Superior temporal gyrus (tissue), 1 donor: ENCODE results near the gene MAP4K2.
A peak's percentile ranks its signal among the peaks of the same experiment; 100 is the strongest.
"Not testable (repeated sequence)": the region's sequence is repeated elsewhere in the genome, so short reads cannot be mapped to it uniquely, and the experiment has no call there.

ENCODE experiments used
- DNase-seq: peaks from one replicate; pipeline ENCODE4 v3.0.0-alpha.2; 2016; ENCODE audit errors: extremely low spot score

Gene MAP4K2

DNA sequence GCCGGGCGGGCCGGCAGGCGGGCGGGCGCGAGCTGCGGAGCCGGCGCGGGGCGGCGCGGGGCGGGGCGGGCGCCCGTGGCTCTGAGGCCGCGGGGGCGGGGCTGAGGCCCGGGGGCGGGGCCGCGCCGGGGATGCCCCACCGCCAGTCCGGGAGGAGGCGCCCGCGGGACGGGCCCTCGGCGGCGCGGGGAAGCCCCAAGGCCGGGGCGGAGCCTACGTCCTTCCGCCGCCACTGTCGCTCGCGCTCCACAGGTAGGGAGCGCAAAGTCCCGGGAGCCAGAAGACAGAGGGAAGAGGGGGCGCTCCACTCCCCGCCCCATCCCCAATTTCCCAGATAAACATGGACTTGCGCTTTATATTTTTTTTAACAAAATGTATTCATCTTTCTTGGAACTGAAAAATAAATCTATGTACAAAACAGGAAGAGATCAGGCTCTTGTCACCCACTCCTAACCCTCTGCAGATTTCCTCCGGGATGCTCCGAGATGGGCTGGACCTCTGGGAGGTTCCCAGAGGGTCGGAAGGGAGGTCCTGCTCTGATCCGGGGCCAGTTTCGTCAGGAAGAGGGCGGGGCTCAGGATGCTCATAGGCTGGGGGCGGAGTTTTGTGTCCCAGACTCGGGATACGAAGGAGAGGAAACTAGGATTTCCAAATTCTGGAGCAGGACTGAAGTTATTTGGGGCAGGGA lies at the start of gene MAP4K2:
MAP4K2 (minus strand) TSS at position 57 of the 688 bp plus-strand sequence. CDS start 65 bp downstream, outside the sequence.
- DNase-seq: peak; percentile 82

DNA sequence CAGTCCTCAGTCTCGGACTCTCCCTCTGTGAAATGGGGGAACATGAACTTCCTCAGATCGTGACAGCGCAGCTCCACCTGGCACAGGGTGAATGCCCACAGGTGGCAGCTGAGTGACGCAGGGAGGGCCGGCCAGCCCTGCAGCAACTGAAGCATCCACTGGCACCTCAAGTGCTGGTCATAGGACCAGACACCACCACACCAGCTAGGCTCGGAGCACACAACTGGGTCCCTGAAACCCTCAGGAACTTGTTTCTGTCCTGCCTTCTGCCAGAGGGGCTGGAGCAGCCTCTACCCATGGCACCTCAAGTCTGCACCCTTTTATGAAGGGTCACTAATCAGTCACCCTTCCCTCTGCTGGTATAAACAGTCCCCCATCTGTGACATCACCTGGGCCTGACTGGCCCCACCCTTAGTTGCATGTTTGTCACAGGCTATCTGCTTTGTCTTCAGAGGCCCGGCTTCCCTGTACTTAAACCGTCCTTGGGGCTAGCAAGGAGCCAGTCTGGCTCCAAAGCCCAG lies 48.9 kb upstream of the MAP4K2 start:
- no peak for DNase-seq

DNA sequence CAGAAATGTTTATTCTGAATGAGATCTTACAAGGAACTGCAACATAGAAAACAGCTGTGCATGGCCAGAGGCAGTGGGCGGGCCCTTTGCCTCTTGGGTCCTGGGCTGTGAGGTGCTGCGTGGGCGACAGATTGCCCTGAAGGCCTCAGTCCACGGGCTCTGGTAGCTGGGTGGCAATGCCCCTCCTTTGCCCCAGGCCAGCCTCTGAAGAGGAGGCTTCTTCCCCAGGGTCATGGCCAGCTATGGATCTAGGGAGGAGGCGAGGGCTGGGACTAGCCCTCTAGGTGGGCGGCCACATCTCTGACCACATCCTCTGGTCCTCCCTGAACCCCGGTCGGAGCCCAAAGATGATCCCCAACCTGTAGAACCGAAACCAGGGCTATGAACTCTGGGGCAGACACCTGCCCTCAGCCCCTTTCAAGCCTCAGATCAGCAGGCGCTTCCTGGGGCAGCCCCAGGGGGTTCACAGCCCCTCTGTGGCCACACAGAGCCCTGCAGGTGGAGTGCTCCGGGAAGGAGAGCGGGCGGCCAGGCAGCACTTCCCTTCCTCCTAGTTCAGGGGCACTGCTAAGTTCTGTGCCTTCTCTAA lies 48.1 kb upstream of the MAP4K2 start:
- no peak for DNase-seq

DNA sequence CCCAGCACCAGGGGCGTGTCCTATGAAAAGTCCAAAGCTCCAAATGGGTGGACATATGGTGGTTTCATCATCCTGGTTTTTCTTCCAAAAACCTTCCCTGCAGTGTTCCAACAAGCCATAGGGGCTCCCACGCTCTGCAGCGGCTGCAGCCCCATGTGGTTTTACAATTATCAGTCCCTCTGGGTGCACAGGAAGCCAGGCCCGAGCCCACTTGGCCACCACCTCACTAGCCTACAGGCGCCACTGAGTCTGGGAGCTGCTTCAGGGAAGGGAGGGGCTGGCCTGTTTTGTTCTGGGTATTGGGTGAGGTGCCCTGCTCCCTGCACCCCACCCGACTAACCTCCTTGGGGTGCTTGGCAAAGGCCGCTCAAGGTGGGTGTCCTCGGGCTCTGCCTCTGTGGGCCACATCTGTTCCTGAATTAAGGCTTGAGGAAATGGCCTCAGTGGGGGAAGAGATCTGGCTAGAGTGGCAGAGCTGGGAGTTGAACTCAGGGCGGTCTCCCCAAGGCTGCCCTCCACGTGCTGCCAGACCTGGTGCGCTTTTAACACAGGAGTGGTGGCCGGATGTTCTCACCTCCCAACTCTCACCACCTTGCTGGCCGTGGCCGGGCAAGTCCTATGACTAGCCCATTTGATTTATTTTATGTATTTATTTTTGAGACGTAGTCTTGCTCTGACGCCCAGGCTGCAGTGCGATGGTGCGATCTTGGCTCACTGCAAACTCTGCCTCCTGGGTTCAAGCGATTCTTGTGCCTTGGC lies 46.8 kb upstream of the MAP4K2 start:
- no peak for DNase-seq

DNA sequence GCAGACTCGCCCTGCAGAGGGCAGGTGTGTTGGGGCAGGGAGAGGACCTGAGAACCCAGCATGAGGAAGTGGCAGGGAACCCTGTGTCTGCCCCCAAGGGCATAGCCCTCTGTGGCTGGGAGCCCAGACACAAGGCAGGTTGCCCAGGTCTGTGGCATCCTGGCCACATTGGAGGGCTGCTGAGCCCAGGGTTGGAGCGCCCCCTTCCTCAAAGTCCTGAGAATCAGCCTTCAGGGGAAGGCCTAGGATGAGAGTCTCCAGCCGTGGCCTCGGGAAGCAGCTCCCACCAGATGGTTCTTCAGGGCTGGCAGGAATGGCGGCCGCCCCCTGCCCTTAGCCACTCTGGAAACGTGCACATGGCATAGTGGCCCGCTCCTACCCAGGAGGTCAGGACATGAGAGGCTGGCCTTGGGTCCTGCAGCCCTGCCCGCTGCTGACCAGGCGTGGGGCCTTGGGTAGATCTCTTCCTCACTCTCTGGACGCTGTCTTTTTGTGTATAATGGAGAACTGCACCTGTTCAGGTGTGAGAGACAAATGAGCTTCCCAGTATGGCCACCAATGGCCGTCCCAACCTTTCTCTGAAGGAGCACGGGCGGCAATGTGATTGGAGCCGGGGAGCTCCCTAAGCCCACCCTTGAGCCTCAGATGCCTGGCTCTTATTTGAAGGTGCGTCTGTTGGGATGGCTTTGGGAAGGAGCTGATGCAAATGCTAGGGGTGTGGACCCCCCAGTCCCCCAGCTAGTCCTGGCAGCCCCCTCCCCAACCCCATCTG lies 46.0 kb upstream of the MAP4K2 start:
- no peak for DNase-seq

DNA sequence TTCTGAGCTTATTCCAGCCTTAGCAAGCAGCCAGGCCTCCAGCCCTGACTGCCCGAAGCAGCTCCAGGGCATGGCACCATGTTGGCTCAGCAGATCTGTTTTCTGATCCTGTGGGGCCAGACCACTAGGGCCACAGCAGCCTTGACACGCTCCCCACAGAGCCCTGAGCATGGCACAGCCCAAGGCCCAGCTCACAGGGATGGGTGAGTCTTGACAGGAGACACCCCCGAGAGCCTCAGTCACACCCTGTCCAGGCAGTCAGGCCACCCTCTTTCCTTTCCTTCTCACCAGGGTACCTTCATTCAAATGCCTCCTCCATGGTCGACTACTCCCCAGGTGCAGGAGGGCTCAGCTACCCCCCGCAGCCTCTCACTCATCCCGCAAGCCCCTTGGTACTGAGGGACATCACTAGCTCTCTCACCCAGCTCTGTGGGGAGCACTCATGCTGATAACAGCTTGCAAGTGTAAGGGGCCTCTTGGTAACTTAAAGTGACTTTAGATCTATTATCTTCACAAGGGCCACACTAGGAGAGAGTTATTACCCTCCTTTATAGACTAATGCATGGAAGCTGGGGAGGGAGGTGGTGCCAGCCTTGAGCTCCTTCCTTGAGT lies 45.3 kb upstream of the MAP4K2 start:
- DNase-seq: no peak

DNA sequence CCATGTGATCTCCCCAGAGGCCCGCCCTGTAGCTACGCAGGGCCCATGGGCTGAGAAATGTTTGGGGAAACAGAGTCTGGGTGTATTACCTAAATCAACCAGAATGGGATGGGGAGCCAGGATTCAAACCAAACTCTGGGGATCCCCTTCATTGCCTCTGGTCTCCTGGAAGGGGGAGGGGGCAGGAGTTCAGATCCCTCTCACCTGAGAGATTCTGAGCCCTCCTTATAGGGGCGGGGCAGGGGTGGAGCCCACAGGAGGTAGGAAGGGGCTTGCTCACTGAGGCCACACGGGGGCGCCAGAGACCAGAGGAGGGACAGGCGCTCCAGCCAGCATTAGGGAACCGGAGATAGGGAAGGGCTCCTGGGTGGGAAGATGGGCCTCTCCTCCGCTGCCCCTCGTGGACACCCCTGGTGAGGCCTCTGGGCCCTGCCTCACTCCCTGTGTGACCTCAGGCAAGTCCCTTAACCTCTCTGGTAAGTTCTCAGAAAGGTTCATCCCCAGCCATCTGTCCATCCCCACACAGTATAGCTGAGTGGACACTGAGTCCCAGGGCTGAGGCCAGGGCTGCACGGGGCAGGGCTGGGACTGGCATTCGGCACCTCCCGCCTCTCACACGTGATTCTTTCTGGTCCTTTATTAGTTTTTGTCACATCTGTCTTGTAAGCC lies 44.1 kb upstream of the MAP4K2 start:
- DNase-seq: peak; percentile 95

DNA sequence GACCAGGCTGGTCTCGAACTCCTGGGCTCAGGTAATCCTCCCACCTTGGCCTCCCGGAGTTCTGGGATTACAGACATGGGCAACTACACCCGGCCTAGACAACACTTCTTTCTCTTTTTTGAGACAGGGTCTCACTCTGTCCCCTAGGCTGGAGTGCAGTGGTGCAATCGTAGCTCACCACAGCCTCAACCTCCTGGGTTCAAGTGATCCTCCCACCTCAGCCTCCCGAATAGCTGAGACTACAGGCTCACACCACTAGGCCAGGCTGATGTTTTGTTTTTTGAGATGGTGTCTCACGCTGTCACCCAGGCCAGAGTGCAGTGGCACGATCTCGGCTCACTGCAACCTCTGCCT lies 42.7 kb upstream of the MAP4K2 start:
- not testable (repeated sequence) for DNase-seq

DNA sequence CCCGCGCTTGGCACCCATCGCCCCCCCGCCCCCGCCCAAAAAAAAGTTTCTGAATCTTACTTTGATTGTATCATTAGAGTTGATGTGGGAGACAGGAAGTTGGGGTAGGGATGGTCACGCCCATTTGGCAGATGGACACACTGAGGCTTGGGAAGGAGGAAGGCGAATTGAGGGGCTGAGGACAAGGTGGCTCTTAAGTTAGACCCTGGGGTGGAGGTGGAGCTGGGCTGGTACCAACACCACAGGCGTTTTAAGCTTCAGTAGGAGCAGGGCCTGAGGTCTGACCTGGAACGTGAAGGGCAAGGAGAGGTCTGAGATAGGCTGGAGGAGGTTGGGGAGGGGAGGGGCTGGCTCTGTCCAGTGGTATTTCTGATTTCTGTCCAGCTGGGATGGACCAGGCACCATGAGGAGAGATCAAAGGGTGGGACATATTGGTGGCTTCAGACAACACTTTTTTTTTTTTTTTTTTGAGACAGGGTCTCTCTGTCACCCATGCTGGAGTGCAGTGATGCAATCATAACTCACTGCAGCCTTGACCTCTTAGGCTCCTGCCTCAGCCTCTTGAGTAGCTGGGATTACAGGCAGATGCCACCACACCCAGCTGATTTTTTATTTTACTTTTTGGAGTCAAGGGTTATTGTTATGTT lies 42.2 kb upstream of the MAP4K2 start:
- DNase-seq: no peak

DNA sequence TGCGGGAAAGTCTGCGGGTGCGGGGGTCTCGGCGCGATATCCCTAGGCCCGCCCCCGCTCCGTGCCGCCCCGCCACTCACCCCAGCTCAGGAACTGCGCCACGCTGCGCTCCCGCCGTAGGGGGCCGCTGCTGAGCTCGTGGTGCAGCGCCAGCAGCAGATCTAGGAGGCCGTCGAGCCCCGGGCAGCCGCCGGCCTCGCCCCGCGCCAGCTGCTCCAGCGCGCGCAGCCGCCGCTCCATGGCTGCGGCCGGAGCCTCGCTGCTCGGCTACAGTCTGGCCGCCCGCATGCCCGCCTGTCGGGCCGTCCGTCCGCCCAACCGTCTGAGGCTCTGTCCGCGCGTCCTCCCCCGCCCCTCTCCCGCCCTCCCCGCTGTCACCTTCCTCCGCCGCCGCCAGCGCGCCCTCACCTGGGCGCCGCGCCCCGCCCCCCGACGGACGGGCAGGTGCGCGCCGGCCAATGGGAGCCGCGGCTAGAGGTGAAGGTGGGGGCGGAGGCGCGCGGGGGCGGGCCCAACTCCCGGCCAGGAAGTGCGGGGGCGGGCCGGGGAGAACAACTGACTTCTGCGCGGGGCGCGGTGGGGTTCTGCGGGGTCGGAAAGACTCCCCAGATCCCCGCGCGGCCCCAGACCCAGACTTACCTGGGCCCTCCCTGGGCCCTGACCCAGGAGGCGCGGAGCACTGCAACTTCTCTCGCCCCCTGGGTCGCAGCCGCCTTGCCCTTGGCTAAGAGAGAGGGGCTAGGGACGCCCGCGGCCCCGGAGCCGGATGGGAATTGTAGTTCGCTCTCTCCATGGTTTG lies 41.5 kb upstream of the MAP4K2 start, which contains the start of gene CDC42BPG:
CDC42BPG (minus strand) TSS at position 324 of the 799 bp plus-strand sequence; CDS start at position 240, 84 bp downstream.
- no peak for DNase-seq

DNA sequence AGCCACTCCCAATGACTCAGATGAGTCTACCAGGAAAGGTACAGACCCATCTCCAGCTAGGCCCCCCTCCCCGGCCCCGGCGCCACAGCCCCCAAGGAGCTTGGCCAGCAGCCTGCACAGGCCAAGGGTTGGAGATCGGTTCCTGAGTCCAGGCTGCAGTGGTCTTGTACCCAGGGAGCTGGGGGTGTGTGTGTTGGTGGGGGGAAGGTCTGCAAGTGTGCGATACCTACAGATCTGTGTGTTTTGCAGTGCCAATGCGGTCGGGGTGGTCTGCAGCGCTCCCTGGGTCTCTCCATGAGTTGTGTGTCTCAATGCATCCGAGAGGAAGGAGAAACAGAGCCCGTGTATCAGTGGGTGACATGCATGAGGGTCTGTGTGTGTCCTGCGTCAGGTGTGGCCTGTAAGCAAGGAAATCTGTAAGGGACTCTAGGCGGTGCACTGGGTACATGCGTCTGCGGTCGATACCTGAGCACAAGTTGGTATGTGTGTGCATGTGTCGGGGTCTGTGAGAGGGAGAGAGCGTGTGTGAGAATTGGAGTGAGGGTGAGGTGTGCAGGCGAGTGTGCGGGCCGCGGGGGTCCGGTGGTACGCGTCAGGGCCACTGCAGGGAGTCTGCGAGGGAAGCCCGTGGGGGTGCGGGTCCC lies 40.8 kb upstream of the MAP4K2 start:
- no peak for DNase-seq

DNA sequence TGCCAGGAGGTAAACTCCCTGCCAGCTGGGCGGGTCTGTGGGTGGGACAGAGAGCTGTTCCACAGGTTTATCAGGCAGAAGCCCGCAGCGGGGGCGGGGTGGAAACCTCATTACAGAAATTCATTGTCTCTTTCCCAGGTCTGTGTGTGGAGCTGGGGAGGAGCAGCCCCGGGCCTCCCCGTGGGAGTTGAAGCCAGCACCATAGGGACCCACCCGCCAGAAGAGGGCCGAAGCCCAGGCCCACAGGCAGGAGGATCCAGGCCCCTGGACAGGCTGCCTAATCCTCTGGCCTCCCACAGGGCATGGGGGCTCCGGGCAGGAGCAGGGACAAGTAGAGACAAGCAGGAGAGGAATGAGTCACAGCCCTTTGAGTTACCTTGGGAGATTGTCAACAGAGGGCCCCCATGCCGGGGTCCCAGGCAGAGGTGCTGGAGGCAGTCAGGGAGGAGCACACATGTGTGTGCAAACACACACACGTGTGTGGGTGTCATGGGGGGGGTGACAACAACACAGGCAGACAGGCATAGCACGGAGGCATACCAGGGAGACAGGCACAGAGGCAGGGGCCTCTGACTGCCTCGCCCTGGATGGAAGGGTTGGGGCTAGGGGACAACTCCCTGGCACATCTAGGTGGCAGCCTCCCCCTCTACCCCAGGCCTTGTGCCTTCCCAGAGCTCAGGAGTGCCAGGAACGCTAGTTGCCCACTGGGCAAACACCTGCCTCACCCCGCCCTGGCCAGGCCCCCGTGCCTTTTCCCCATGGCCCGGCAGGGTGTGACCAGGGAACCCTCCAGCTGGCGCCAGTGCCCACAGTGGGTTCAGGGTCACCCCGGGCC lies 40.1 kb upstream of the MAP4K2 start:
- no peak for DNase-seq

DNA sequence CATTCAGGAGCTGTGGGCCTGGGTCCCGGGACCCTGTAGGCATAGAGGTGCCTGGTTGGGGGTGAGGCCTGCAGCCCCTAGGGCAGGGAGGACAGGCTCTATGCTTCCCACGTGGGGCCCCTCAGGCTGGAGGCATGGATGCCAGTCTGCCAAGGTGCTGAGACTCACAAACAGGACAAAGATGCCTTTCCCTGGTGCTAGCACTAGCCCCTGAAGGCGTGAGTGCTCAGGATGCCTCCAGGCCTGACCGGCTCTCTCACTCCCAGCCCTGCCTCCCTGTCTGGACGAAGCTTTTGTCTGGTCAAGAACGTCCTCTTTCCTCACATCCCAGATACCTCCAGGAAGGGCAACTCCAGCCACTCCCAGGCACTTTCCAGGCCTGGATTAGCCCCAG lies 39.3 kb upstream of the MAP4K2 start:
- no peak for DNase-seq

DNA sequence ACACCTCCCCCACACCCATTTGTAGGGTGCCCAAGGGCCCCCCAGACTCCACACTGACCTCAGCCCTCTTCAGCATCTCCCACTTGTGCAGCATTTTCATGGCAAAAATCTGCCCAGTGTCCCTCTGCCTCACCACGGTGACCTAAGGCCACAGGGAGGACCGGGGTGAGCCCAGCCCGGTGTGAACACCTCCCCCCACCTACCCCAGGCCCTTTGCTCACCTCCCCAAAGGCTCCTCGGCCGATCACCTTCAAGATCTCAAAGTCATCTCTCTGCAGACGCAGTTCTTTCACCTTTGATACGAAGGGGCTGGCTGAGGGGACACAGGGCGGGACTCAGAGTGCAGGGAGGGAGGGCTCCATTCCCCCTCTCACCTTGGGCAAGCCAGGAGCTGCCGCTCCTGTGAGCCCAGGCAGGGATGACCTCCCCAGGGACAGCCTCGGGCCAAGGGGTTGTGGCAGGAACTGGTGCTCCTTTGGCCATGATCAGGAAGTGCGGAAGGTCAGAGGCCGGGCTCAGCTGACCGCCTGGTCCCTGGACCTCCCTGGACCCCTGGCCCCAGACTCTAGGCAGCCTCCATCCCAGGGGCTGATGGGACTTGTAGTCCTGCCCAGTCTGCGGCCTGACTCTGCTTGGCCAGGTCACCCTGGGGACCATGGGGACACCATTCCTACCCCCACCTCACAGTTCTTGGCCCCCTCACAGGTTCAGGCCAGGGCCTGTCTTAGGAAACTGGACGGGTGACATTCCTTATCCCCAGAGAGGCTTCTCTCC lies 38.8 kb upstream of the MAP4K2 start:
- DNase-seq: no peak

DNA sequence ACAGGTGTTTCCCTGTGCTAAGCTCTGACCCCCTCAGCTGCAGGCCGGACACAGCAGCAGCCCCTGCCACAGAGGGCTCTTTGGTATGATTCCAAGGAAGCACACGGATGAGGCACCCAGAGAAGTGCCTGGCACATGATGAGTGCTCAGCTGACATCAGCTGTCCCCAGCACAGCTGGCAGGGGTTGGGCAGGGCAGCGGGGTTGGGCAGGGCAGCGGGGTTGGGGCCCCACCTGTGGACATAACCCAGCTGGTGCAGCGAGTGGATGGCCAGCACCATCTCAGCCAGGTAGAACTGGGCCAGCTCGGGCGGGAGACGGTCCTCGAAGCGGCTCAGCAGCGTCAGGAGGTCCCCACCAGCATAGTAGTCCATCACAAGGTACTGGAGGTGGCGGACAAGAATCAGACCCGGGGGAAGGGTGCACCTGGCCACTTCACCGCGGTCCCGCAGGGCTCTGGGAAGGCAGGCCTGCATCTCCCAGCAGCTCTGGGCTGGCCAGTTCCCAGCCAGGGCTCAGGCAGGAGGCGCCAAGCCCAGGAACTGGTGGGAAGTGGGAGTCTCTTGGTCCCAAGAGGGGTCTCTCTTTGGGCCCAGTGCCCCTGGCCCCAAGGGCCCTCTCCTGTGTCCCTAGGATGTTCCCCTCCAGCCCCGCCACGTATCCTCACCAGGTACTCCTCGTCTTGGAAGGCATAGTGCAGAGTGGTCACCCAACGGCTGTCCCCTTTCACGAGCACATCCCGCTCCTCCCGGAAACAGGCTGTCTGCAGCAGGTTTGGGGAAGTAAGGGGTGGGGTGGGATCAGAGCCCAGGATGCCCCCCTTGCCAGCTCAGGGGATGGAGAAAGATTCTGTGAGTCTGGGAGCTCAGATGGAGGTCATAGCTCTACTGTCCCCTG lies 37.1 kb upstream of the MAP4K2 start:
- no peak for DNase-seq

DNA sequence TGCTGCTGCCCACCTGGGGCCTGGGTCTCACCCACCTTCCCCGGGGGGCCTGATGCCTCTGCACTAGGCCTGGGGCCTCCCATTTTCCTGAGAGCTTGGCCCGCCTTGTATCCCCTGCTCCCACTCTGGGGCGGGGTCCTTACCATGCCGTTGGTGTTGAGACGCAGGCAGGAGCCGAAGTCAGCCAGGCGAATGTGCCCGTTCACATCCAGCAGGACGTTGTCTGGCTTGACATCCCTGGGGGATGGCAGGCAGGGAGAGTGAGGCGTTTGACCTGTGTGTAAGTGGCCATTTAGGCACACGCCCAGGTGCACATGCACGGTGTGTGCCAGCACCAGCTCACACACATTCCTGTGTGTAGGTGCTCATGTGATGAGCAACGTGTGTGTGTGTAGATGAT lies 36.3 kb upstream of the MAP4K2 start:
- no peak for DNase-seq
